Upper lobe of left lung (tissue), 4 donors: ENCODE results near the gene AADACL4.

Experiments used
- EP300 ChIP-seq, 4 donors: sonication (generic); formaldehyde crosslinking; IDR thresholded peaks; one replicate each; pipeline ENCODE4 v1.5.1; 2017; ENCODE audit warnings: antibody characterized with exemption in 4 of 4, control low read depth in 2 of 4
- POLR2A ChIP-seq, 4 donors: fragments of 450-650 bp; IDR thresholded peaks; one replicate each; pipeline ENCODE4 v1.5.1; 2016 to 2017; ENCODE audit warnings: antibody characterized with exemption in 4 of 4, mild to moderate bottlenecking in 2 of 4
- POLR2AphosphoS5 ChIP-seq, 2 donors: sonication (generic); formaldehyde crosslinking; IDR thresholded peaks; one replicate each; pipeline ENCODE4 v1.5.1; 2017; ENCODE audit warnings: antibody characterized with exemption in 2 of 2
- TF ChIP-seq, protein P1 (sequence below), 6 experiments: fragments of 450-650 bp in 4 of 6; fragments of 200-600 bp in 2 of 6; sonication (generic) in 2 of 6; IDR thresholded peaks; one replicate each; pipeline ENCODE4 v1.5.1; 2016 to 2019; ENCODE audit warnings: antibody characterized with exemption in 6 of 6

DNA sequence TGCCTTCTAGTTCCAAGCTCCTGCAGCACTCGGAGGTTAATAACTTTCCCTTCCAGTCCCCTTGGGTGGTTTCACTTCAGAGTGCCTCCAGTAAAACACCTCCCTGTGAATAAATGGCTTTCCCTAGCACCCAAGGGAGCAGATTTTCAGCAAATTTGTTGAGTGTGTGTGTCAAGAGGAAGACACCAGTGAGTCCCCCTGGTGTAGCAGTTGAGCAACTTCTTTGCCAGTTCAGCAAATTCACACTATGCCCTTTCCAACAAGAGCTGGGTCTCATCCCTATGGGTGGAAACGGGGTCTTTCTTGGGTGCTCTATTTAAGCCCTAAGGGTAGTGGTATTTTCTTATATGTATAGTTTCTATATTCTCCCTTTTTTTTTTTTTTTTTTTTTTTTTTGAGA is 806 bp upstream of the AADACL4 start:
- TF ChIP-seq, protein P1, sequence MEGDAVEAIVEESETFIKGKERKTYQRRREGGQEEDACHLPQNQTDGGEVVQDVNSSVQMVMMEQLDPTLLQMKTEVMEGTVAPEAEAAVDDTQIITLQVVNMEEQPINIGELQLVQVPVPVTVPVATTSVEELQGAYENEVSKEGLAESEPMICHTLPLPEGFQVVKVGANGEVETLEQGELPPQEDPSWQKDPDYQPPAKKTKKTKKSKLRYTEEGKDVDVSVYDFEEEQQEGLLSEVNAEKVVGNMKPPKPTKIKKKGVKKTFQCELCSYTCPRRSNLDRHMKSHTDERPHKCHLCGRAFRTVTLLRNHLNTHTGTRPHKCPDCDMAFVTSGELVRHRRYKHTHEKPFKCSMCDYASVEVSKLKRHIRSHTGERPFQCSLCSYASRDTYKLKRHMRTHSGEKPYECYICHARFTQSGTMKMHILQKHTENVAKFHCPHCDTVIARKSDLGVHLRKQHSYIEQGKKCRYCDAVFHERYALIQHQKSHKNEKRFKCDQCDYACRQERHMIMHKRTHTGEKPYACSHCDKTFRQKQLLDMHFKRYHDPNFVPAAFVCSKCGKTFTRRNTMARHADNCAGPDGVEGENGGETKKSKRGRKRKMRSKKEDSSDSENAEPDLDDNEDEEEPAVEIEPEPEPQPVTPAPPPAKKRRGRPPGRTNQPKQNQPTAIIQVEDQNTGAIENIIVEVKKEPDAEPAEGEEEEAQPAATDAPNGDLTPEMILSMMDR (IDR thresholded peaks at IDR 0.05): no peak
- TF ChIP-seq POLR2A (IDR thresholded peaks at IDR 0.05) (no peak), POLR2AphosphoS5 (IDR thresholded peaks at IDR 0.05) (no peak), EP300 (IDR thresholded peaks at IDR 0.05) (no peak)
